Choroid plexus epithelial cell (primary cell): ENCODE results near the gene ZDHHC17.

Experiments
- DNase-seq: peaks from one replicate; pipeline ENCODE4 v3.0.0-alpha.2; 2010; ENCODE audit warnings: low read depth
- H3K4me3 ChIP-seq: 2 replicates; pipeline ENCODE4 v1.5.1; 2011; ENCODE audit warnings: low read depth, mild to moderate bottlenecking, control low read depth, low read length, moderate library complexity
- TF ChIP-seq, protein P1 (sequence below): conservative IDR thresholded peaks from 2 replicates; pipeline ENCODE4 v1.5.1; 2011; ENCODE audit warnings: low read depth, mild to moderate bottlenecking, control low read depth, inconsistent platforms, low read length, moderate library complexity

Gene ZDHHC17

DNA sequence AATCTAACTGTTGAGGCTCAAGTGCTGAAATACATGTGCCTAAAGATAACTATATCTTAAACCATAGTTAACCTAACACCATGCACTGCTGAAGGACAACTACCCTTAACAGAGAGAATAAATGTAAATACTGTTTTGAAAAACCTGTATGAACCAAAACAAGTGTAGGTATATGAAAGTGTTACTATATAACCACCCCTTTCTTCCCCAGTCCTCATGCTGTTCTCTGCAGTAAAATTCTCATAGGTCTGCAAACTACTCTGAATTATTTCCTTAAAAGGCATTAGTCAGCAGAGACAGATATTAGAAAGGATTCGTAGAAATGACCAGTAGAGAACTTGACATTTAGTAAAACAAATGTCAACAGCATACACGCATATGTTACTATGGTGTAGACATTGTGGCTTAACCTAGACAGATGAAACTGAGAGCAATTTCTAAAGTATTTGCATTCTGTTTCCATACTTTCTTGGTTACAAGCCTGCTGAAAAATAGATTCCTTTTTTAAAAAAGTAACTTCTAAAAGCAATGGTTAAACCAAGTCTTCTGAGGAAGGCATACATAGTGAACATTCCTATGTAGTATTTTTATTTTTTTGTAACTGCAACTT lies 101.0 kb downstream of the ZDHHC17 start:
- no peak for DNase-seq
- TF ChIP-seq, protein P1, sequence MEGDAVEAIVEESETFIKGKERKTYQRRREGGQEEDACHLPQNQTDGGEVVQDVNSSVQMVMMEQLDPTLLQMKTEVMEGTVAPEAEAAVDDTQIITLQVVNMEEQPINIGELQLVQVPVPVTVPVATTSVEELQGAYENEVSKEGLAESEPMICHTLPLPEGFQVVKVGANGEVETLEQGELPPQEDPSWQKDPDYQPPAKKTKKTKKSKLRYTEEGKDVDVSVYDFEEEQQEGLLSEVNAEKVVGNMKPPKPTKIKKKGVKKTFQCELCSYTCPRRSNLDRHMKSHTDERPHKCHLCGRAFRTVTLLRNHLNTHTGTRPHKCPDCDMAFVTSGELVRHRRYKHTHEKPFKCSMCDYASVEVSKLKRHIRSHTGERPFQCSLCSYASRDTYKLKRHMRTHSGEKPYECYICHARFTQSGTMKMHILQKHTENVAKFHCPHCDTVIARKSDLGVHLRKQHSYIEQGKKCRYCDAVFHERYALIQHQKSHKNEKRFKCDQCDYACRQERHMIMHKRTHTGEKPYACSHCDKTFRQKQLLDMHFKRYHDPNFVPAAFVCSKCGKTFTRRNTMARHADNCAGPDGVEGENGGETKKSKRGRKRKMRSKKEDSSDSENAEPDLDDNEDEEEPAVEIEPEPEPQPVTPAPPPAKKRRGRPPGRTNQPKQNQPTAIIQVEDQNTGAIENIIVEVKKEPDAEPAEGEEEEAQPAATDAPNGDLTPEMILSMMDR, result no peak
- H3K4me3 ChIP-seq, result no peak overlapping the region

DNA sequence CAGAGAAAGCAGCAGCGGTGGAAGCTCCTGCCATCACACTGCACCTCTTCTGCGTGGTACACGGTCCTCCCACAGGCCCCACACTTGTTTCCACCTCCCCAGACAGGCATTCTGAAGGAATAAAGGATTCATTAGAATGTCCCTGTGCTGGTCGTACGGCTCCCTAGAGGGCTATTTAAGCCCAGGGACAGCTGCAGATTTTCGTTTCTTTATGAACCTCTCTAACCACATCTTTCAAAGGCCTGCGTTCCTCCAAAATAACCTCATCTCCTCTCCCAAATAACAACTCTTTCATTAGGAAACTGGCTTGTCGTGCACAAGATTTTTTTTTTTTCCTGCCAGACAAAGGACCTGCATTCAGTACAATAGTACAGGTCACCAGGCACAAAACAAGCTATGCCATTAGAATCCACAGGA lies 102.2 kb downstream of the ZDHHC17 start:
- no peak overlapping the region for H3K4me3 ChIP-seq
- TF ChIP-seq, protein P1, result no peak
- no peak for DNase-seq

DNA sequence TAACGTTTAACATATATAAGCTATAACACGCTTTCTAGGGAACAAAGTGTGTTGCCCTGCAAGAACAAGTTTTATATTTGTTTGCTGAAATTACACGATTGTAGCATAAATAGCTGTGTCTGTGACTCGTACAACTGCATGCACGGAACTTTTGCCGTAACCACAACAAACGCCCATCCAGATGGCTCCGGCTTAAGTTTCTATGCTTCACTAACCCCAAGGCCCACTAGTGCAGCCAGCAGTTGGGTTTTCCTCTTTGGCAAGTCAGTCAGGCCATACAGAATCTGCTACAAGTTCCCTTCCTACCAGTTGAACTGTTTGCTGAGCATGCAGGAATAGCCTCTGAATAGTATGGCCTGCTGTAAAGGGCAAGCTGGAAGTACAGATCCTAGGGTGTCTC lies 102.8 kb downstream of the ZDHHC17 start:
- peak; percentile 13 for DNase-seq
- TF ChIP-seq, protein P1, result no peak
- H3K4me3 ChIP-seq, result no peak overlapping the region

DNA sequence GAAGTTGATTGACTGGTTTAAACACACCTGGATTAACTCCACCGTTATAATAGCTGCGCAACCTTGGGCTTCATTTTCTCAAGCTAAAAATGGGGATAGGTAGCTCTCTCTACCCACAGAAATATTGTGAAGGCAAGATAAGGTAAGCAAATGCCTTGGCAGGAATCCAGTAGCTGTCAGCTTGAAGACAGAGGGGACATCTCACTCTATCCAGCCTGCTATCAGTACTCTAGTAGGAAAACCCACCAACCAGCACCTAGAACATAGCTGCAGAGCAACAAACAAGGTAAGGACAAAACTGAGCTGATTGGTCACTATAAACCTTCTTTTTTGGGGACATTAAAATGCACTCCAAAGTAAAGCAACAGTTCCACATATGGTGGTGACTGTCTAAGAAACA lies 107.2 kb downstream of the ZDHHC17 start:
- no peak overlapping the region for H3K4me3 ChIP-seq
- DNase-seq, result no peak
- TF ChIP-seq, protein P1, result no peak

DNA sequence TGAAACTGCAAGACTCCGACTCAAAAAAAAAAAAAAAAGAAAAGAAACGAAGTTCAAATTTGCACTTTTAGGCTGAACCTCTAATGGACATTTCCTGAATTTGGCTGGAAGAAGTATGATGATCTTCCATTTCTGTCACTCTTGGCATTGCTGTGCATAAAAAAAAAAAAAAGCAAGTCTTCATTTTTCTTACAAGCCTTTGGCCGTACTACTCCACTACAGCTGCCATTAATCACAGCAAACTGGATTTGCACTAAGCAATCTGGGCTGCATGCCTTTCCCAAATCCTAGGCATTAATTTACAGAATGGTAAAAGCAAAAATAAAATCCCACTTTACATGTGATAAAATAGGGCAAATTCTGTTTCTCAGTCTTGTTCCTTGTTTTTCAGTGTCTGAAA lies 107.8 kb downstream of the ZDHHC17 start:
- no peak for DNase-seq
- TF ChIP-seq, protein P1, result no peak
- no peak overlapping the region for H3K4me3 ChIP-seq

DNA sequence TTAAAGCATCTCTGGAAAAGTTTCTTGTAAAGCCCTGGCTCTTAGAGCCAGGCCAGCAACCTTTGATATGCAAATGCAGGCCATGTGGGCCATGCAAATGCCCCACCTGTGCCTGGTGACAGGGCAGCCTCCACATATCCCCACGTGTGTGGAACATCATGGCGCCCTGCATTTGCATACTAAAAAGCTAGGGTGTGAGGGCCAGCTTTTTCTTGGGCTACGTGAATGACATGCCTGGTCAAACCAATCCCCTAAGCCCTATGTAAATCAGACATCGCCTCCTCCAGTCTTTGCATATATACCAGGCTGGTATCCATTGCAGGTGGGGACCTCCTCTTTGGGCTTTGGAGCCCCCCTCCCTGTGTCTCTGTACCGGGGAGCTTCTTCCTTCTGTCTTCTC lies 108.5 kb downstream of the ZDHHC17 start:
- no peak overlapping the region for H3K4me3 ChIP-seq
- DNase-seq, result no peak
- TF ChIP-seq, protein P1, result no peak

DNA sequence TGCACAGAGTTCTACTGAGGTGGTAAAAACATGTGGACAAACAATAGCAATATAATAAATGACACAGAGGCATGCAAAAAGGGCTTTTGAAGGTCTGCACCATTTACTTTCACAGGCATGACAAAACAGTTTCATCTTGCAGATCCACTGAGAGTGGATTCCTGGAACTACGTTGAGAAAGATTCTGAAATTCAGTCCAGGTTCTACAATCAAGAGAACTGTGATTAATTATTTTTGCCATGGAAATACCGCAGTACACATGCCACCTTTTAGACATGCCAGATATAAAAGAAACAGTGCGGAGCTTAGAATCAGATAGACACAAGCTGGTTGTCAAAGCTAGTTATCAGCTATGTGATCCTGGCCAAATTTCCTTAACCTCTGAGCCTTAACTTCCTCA lies 110.1 kb downstream of the ZDHHC17 start:
- TF ChIP-seq, protein P1, result no peak
- no peak for DNase-seq
- H3K4me3 ChIP-seq, result no peak overlapping the region
